ENCODE measurements around the gene PCGF3.
"Not testable (repeated sequence)": the region's sequence is repeated elsewhere in the genome, so short reads cannot be mapped to it uniquely, and the experiment has no call there.

PCGF3 gene

GRCh38 chr4:806979-807378 is 101.3 kb downstream of the PCGF3 start:
- DNase-seq = not testable (repeated sequence)

DNA sequence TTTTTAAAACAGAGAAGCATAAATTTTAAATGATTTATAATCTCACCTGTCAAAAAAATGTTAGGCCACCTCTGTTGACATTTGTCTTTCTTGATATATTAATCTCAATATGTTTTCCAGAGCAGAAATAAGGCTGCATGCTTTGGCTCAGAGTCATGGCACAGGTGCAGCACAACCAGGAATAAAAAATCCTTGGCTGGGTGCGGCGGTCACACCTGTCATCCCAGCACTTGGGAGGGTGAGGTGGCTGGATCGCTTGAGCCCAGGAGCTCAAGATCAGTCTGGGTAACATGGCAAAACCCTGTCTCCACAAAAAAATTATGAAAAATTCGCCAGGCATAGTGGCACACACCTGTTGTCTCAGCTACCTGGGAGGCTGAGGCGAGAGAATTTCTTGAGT is 102.2 kb downstream of the PCGF3 start:
- no peak for DNase-seq

DNA sequence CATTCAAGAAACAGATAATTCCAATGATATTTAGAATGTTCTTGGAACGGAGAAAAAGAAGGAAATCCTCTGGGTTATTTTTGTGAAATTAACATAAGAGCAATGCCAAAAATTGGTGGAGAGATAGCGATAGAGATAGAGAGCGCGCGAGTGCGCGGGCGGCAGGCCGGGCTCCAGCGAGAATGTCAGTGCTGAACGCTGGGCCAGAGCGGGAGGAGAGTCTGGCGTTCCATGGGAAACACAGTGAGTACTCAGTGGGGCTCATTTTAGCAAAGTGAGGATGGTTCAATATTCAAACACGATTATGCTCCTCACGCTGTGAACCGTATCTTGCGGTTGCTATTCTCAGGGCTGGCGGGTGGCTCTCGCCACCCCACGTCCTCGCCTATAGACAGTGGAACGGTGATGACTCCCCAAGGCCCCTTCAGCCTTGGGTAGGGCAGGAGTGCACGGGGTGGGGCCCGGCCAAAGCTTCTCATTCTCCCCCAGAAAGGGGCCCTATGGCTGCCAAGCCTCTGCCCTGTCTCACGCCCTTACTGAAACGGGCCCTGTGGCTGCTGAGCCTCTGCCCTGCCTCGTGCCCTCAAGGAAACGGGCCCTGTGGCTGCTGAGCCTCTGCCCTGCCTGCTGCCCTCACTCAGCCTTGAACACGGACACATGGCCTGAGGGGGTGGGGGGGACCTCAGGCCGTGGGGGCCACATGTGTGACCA is 103.4 kb downstream of the PCGF3 start:
- DNase-seq = no peak

DNA sequence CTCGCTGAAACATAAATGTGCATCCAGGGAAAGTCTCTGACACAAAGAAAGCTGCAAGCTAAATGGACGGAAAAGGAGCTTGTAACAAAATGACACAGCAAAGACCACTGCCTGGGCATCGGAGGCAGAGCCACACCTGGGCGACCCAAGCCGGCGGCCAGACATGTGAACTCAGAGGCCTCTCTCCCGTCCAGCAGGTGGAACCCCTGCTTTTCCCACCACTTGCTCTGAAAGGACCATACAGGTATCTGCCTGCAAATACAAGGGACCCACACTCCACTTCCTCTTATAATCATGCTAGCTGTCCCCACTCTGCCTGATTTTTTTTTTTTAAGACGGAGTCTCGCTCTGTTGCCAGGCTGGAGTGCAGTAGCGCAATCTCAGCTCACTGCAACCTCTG is 108.3 kb downstream of the PCGF3 start:
- no peak for DNase-seq

- DNase-seq = no peak
Measured at GRCh38 chr4:814312-814850, 108.7 kb downstream of the PCGF3 start.

- no peak for DNase-seq
Measured at GRCh38 chr4:815464-816146, 110.0 kb downstream of the PCGF3 start.

- DNase-seq = no peak
Measured at GRCh38 chr4:818106-818921, 112.7 kb downstream of the PCGF3 start.

DNA sequence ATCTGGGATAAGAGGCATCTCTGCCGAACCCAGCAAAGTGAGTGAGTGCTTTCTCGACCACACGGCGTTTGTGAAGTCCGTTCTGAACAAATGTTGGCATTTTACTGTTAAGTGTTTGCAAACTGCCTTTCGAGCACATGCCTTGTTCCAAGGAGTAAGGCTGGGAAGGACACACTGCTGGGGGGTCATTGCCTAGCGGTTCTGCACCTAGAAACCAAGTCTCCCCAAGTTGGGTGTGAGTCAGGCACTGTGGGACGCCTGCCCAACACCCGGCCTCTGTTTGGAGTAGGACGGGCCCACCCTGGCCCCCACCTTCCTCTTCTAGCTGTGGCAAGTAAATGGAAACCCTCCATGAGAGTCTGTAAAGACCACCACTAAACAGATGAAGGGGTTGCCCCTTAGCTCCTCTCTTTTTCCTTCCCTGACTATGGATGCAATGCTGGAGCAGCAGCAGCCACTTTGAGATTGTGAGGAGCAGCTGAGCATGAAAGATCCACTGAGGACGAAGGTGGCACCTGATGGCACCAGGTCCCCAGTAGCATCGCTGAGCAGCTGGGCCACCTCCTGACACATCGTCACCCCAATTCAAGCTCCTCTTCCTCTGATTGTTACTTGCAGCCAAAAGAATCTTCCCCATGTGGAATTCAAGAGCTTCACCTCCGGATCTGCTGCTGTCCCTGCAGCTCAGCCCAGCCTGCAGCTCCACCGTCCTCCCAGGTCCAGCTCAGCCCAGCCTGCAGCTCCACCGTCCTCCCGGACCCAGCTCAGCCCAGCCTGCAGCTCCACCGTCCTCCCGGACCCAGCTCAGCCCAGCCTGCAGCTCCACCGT is 114.0 kb downstream of the PCGF3 start:
- DNase-seq = no peak
